ENCODE measurements around the gene ZNRF2. TPM values are rescaled to one million over a fixed set of nuclear protein-coding genes. Genes with fewer than 3 reads are reported as not detected.

ZNRF2 gene
- total and polyA plus RNA-seq, 2 donors from 2014 or later: 16.2 to 32.2 TPM

DNA sequence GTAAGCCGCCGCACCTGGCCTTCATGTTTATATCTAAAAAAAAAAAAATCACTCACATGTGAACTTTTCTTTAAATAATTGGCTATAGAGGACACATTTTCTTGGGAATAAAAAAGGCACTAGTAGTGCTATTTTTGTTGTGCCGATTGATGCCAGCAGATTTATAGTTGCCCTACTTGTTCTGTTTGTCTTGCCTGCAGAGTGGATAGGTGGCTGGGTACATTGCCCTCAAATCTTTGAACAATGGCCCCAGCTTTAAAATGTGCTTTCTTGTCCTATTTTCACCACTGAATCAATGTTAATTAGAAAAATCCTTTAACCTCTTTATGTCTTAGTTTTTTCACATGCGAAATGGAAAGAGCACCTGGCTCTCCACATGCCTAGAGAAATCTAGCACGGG is 30.1 kb upstream of the ZNRF2 start:
- TF ChIP-seq, protein P1, sequence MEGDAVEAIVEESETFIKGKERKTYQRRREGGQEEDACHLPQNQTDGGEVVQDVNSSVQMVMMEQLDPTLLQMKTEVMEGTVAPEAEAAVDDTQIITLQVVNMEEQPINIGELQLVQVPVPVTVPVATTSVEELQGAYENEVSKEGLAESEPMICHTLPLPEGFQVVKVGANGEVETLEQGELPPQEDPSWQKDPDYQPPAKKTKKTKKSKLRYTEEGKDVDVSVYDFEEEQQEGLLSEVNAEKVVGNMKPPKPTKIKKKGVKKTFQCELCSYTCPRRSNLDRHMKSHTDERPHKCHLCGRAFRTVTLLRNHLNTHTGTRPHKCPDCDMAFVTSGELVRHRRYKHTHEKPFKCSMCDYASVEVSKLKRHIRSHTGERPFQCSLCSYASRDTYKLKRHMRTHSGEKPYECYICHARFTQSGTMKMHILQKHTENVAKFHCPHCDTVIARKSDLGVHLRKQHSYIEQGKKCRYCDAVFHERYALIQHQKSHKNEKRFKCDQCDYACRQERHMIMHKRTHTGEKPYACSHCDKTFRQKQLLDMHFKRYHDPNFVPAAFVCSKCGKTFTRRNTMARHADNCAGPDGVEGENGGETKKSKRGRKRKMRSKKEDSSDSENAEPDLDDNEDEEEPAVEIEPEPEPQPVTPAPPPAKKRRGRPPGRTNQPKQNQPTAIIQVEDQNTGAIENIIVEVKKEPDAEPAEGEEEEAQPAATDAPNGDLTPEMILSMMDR (IDR thresholded peaks at IDR 0.05; ENCODE audit: borderline replicate concordance, extremely low read depth, insufficient read depth): no peak
- Histone ChIP-seq H3K9ac (ENCODE audit: low read length in 3 of 3) (peak overlapping the region in 1 of 3 donors; percentile 2), H3K36me3 (ENCODE audit: control insufficient read depth in 2 of 3, insufficient read depth in 3 of 3, low read length in 3 of 3) (no peaks in the 10 kb centered on the region), H3K4me1 (ENCODE audit: control insufficient read depth in 2 of 3, insufficient read depth in 2 of 3, low read depth in 1 of 3, low read length in 3 of 3) (peaks cover 0 to 36% (median 25%) of the 10 kb centered on the region in 3 donors), H3K27ac (ENCODE audit: low read depth in 2 of 2, low read length in 2 of 2) (peak overlapping the region; percentile 86), H3K27me3 (ENCODE audit: control insufficient read depth, insufficient read depth, low read length) (no peaks in the 10 kb centered on the region), H3K4me3 (ENCODE audit: low read length in 3 of 3) (peak overlapping the region in 1 of 3 donors; percentile 0), H3K9me3 (ENCODE audit: control insufficient read depth in 2 of 3, insufficient read depth in 1 of 3, low read length in 3 of 3) (no peaks in the 10 kb centered on the region)
- DNase-seq (no peak), FAIRE-seq (no peak)
- intact Hi-C loops (cut with DNase I): no loop called here

DNA sequence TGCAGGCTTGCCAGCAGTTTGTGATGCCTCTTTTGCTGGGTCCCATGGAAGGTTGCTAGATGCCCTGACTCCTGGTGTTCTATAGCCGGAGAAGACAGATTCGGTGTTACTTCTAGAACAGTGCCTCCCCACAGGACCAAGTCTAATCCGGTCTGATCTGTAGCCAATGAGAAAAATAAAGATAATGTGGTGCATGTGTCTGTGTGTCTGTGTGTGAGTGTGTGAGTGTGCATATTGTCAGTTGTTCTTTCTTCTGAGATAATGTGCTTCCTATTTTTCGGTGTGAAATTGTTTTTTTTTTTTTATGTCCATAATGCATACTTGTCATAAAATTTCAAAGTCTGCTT is 29.7 kb upstream of the ZNRF2 start:
- FAIRE-seq (no peak), DNase-seq (no peak)
- H3K4me1 ChIP-seq (ENCODE audit: control insufficient read depth in 2 of 3, insufficient read depth in 2 of 3, low read depth in 1 of 3, low read length in 3 of 3): peaks cover 0 to 36% (median 21%) of the 10 kb centered on the region in 3 donors
- intact Hi-C loops (cut with DNase I): no loop called here
- no peaks in the 10 kb centered on the region for H3K27me3 ChIP-seq (ENCODE audit: control insufficient read depth, insufficient read depth, low read length)
- TF ChIP-seq, protein P1 (IDR thresholded peaks at IDR 0.05; ENCODE audit: borderline replicate concordance, extremely low read depth, insufficient read depth): no peak
- H3K9ac ChIP-seq (ENCODE audit: low read length in 3 of 3): peak overlapping the region in 1 of 3 donors; percentile 2
- H3K27ac ChIP-seq (ENCODE audit: low read depth in 2 of 2, low read length in 2 of 2): peak overlapping the region; percentile 86
- no peaks in the 10 kb centered on the region for H3K36me3 ChIP-seq (ENCODE audit: control insufficient read depth in 2 of 3, insufficient read depth in 3 of 3, low read length in 3 of 3)
- H3K4me3 ChIP-seq (ENCODE audit: low read length in 3 of 3): peak overlapping the region in 1 of 3 donors; percentile 0
- no peaks in the 10 kb centered on the region for H3K9me3 ChIP-seq (ENCODE audit: control insufficient read depth in 2 of 3, insufficient read depth in 1 of 3, low read length in 3 of 3)

DNA sequence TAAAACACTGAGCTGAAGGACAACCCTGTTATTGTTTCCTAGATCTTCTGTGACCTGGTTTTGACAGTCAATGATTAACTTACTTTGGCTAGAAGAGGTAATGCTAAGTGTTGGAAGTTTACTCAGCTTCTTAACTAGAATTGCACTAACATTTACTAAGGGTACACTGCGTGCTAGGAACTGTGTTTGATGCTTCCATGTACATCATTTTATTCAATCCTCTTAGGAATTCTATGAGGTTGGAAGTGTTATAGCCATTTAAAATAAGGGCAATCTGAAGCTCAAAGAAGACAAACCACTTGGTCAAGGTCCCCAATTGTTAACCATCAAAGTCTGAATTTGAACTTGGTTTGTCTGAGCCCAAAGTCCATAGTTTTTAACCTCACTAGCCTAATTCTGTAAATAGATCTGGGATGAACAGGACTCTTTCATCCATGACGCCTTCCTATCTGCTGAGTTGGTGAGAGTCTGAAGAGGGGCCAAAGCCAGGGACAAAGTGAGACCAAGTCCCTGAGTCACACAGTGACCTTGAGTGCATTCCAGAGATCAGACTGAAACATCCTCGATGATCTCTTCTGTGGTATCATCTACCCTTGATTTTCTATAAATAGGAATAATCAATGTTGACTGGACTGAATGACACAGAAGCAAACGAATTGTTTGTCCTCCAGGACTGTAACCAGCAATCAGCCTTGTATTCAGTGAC is 29.2 kb upstream of the ZNRF2 start:
- intact Hi-C loops (cut with DNase I): no loop called here
- DNase-seq: peak in 2 of 5 donors; percentile 62 to 67
- peaks cover 0 to 32% (median 21%) of the 10 kb centered on the region in 3 donors for H3K4me1 ChIP-seq (ENCODE audit: control insufficient read depth in 2 of 3, insufficient read depth in 2 of 3, low read depth in 1 of 3, low read length in 3 of 3)
- H3K4me3 ChIP-seq (ENCODE audit: low read length in 3 of 3): no peak overlapping the region
- TF ChIP-seq, protein P1 (IDR thresholded peaks at IDR 0.05; ENCODE audit: borderline replicate concordance, extremely low read depth, insufficient read depth): no peak
- peak; percentile 91 for FAIRE-seq
- H3K36me3 ChIP-seq (ENCODE audit: control insufficient read depth in 2 of 3, insufficient read depth in 3 of 3, low read length in 3 of 3): no peaks in the 10 kb centered on the region
- peak overlapping the region; percentile 86 for H3K27ac ChIP-seq (ENCODE audit: low read depth in 2 of 2, low read length in 2 of 2)
- H3K9me3 ChIP-seq (ENCODE audit: control insufficient read depth in 2 of 3, insufficient read depth in 1 of 3, low read length in 3 of 3): no peaks in the 10 kb centered on the region
- no peaks in the 10 kb centered on the region for H3K27me3 ChIP-seq (ENCODE audit: control insufficient read depth, insufficient read depth, low read length)
- H3K9ac ChIP-seq (ENCODE audit: low read length in 3 of 3): no peak overlapping the region

All from kidney (tissue), 14 donors.